K562 (cell line): ENCODE data around the gene STUB1. TPM values are rescaled to one million over a fixed set of nuclear protein-coding genes. Genes with fewer than 3 reads are reported as not detected.
A peak's percentile ranks its signal among the peaks of the same experiment; 100 is the strongest.

Experiments used
- BRF1 ChIP-seq: IDR thresholded peaks from 3 replicates; pipeline ENCODE4 v1.6.1; 2011; ENCODE audit warnings: borderline replicate concordance, mild to moderate bottlenecking; ENCODE audit not compliant: insufficient read length; ENCODE audit errors: extremely low read depth
- ETS1 ChIP-seq: conservative IDR thresholded peaks from 2 replicates; pipeline ENCODE4 v1.6.1; 2011; ENCODE audit warnings: low read depth, mild to moderate bottlenecking, low read length; ENCODE audit not compliant: control insufficient read depth
- KDM2B ChIP-seq: fragments of 250-450 bp; sonication (Bioruptor Pico); IDR thresholded peaks from 2 replicates; pipeline ENCODE4 v1.8.0; 2021; ENCODE audit warnings: mild to moderate bottlenecking, moderate library complexity
- MEIS2 ChIP-seq: fragments of 450-650 bp; IDR thresholded peaks from 2 replicates; pipeline ENCODE4 v1.6.1; 2014; ENCODE audit warnings: mild to moderate bottlenecking; ENCODE audit not compliant: partially characterized antibody
- NBN ChIP-seq: fragments of 450-650 bp; IDR thresholded peaks from 2 replicates; pipeline ENCODE4 v1.6.1; 2016; ENCODE audit warnings: low read depth, mild to moderate bottlenecking
- NEUROD1 ChIP-seq: fragments of 150-350 bp; IDR thresholded peaks from 2 replicates; pipeline ENCODE4 v1.6.1; 2014; ENCODE audit warnings: borderline replicate concordance, low read length, low read depth; ENCODE audit not compliant: partially characterized antibody
- PHF8 ChIP-seq: fragments of 200-600 bp; sonication (generic); IDR thresholded peaks from 2 replicates; pipeline ENCODE4 v1.6.1; 2012; ENCODE audit warnings: mixed run types, mild to moderate bottlenecking, inconsistent platforms, low read length, moderate library complexity, borderline replicate concordance
- RBBP5 ChIP-seq: fragments of 200-600 bp; sonication (generic); IDR thresholded peaks from 2 replicates; pipeline ENCODE4 v1.6.1; 2012; ENCODE audit warnings: borderline replicate concordance, mild to moderate bottlenecking, low read length, control low read depth, inconsistent platforms; ENCODE audit not compliant: insufficient read depth, poor library complexity, severe bottlenecking
- RBM22 ChIP-seq: fragments of 200-400 bp; formaldehyde crosslinking; IDR thresholded peaks from 2 replicates; pipeline ENCODE4 v1.6.1; 2018; ENCODE audit warnings: low read length, low read depth; ENCODE audit not compliant: poor library complexity, severe bottlenecking
- SAFB ChIP-seq: fragments of 200-400 bp; formaldehyde crosslinking; IDR thresholded peaks from 2 replicates; pipeline ENCODE4 v1.6.1; 2017; ENCODE audit warnings: low read depth, low read length, borderline replicate concordance
- SAP30 ChIP-seq: fragments of 200-600 bp; sonication (generic); IDR thresholded peaks from 2 replicates; pipeline ENCODE4 v1.6.1; 2012; ENCODE audit warnings: borderline replicate concordance, low read depth, mild to moderate bottlenecking, moderate library complexity, low read length, control low read depth, inconsistent platforms; ENCODE audit not compliant: insufficient read depth, poor library complexity, severe bottlenecking
- SRSF1 ChIP-seq: fragments of 200-400 bp; formaldehyde crosslinking; IDR thresholded peaks from 2 replicates; pipeline ENCODE4 v1.6.1; 2017; ENCODE audit warnings: mild to moderate bottlenecking, low read depth, low read length, moderate library complexity
- TFAP4 ChIP-seq: sonication (generic); formaldehyde crosslinking; IDR thresholded peaks from 2 replicates; pipeline ENCODE4 v1.8.0; 2022; ENCODE audit warnings: missing genetic modification reagents, mild to moderate bottlenecking, moderate library complexity, borderline replicate concordance
- XRCC5 ChIP-seq: fragments of 200-400 bp; formaldehyde crosslinking; IDR thresholded peaks from 2 replicates; pipeline ENCODE4 v1.6.1; 2017; ENCODE audit warnings: low read depth, mild to moderate bottlenecking, low read length
- YY1 ChIP-seq, 3 experiments: IDR thresholded peaks; 2 replicates each; pipeline ENCODE4 v1.6.1; 2011; ENCODE audit warnings: low read length in 2 of 3, mild to moderate bottlenecking in 2 of 3, moderate library complexity in 2 of 3, borderline replicate concordance in 1 of 3, control low read depth in 1 of 3, low read depth in 1 of 3; ENCODE audit not compliant: insufficient read depth in 3 of 3, insufficient replicate concordance in 2 of 3, control insufficient read depth in 1 of 3, insufficient read length in 1 of 3; ENCODE audit errors: extremely low read depth in 1 of 3
- ZFPM2 ChIP-seq: fragments of 250-450 bp; sonication (Bioruptor Pico); IDR thresholded peaks from 2 replicates; pipeline ENCODE4 v1.5.1; 2022; ENCODE audit warnings: mild to moderate bottlenecking
- ZFX ChIP-seq: sonication (generic); formaldehyde crosslinking; IDR thresholded peaks from 2 replicates; pipeline ENCODE4 v1.8.0; 2022; ENCODE audit warnings: mild to moderate bottlenecking, missing genetic modification reagents, moderate library complexity
- ZNF175 ChIP-seq: fragments of 200-800 bp; sonication (Bioruptor generic); IDR thresholded peaks from 2 replicates; pipeline ENCODE4 v1.6.1; 2016; ENCODE audit warnings: low read depth, mild to moderate bottlenecking, missing genetic modification characterization, missing compliant biosample characterization
- ZNF217 ChIP-seq: sonication (generic); formaldehyde crosslinking; IDR thresholded peaks from 2 replicates; pipeline ENCODE4 v1.8.0; 2022; ENCODE audit warnings: mild to moderate bottlenecking, missing genetic modification reagents
- ZNF584 ChIP-seq: fragments of 200-800 bp; sonication (Bioruptor generic); IDR thresholded peaks from 2 replicates; pipeline ENCODE4 v1.6.1; 2016; ENCODE audit warnings: low read depth, mild to moderate bottlenecking, missing genetic modification characterization, missing compliant biosample characterization
- ZNF707 ChIP-seq: fragments of 250-450 bp; sonication (Bioruptor Pico); conservative IDR thresholded peaks from 2 replicates; pipeline ENCODE4 v1.8.0; 2022; ENCODE audit warnings: inconsistent platforms, mild to moderate bottlenecking, moderate library complexity
- ZNF764 ChIP-seq: fragments of 250-450 bp; sonication (Bioruptor Pico); IDR thresholded peaks from 2 replicates; pipeline ENCODE4 v1.4.0; 2020; ENCODE audit warnings: low read depth, mild to moderate bottlenecking, moderate library complexity
- polyA plus RNA-seq, 8 experiments: library from polyadenylated mRNA; depleted of rRNA in 4 of 8; stranded (reverse) in 5 of 8; unstranded in 3 of 8; fragments of >200 nt; fragmentation: Nextera tagmentation in 2 of 8; fragmentation: Illumina TruSeq in 1 of 8; extraction: Ambion mirVana in 2 of 8; extraction: Trizol in 1 of 8; gene quantifications; 2 replicates each; pipeline versions ENCODE4 v1.2.1 to v1.2.3, GENCODE V29; 2011 to 2014; ENCODE audit warnings: inconsistent platforms in 1 of 8, missing spikeins in 1 of 8
- total RNA-seq, 7 experiments: library from RNA; depleted of rRNA in 6 of 7; stranded (reverse); fragments of >200 nt in 6 of 7; fragmentation: Illumina TruSeq in 2 of 7; extraction: Trizol in 2 of 7; gene quantifications; 2 replicates each; pipeline versions ENCODE4 v1.2.1 to v1.2.3, GENCODE V29; 2011 to 2021; ENCODE audit warnings: low replicate concordance in 1 of 7
- TF ChIP-seq, protein P1 (sequence below): sonication (generic); formaldehyde crosslinking; IDR thresholded peaks from 2 replicates; pipeline ENCODE4 v1.5.0; 2020; ENCODE audit warnings: missing genetic modification reagents

STUB1 gene
- total and polyA plus RNA-seq, 9 of the 15 experiments (the other 6 are each of a cell fraction or from before 2014, with no cell fraction given), result 10.6 to 251 (median 152) TPM

GRCh38 chr16:660459-661183 is 19.6 kb upstream of the STUB1 start (continued):
- no peak for TF ChIP-seq ZNF217 (CRISPR knock-in tag)
- no peak for TF ChIP-seq SAP30
- peak; percentile 67; the same call in 1 of the 2 replicates for TF ChIP-seq ZNF764
- no peak for TF ChIP-seq SRSF1
- TF ChIP-seq KDM2B (CRISPR knock-in tag), result no peak
- TF ChIP-seq ZFPM2 (CRISPR knock-in tag), result no peak
- TF ChIP-seq NBN, result no peak
- no peak for TF ChIP-seq ZNF175
- no peak for TF ChIP-seq ZNF584 (CRISPR knock-in tag)
- no peak for TF ChIP-seq MEIS2
- TF ChIP-seq XRCC5, result 0 out of 2 replicates have a peak, but pooled peaks have one; percentile 74
- 0 out of 2 replicates have a peak, but pooled peaks have one; percentile 51 for TF ChIP-seq SAFB
- peak; percentile 24 for TF ChIP-seq NEUROD1
- peak; percentile 51; the same call in 1 of the 2 replicates for TF ChIP-seq ETS1
- no peak for TF ChIP-seq BRF1
- TF ChIP-seq TFAP4 (CRISPR knock-in tag), result peak; percentile 94
- TF ChIP-seq, protein P1, sequence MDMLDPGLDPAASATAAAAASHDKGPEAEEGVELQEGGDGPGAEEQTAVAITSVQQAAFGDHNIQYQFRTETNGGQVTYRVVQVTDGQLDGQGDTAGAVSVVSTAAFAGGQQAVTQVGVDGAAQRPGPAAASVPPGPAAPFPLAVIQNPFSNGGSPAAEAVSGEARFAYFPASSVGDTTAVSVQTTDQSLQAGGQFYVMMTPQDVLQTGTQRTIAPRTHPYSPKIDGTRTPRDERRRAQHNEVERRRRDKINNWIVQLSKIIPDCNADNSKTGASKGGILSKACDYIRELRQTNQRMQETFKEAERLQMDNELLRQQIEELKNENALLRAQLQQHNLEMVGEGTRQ (CRISPR knock-in tag), result no peak; the same call in 1 of the 2 replicates
- TF ChIP-seq YY1 (IDR thresholded peaks at IDR 0.05; ENCODE audit: borderline replicate concordance in 1 of 3, control insufficient read depth in 1 of 3, extremely low read depth in 1 of 3, insufficient read depth in 3 of 3, insufficient read length in 1 of 3, insufficient replicate concordance in 2 of 3, low read depth in 1 of 3, low read length in 2 of 3), result peak in 1 of 3 experiments; percentile 75
- no peak for TF ChIP-seq ZNF707 (CRISPR knock-in tag)
- no peak for TF ChIP-seq RBBP5
- TF ChIP-seq RBM22, result no peak
- no peak for TF ChIP-seq PHF8
- peak; percentile 48 for TF ChIP-seq ZFX (CRISPR knock-in tag)
